Heart left ventricle (tissue), 13 donors: ENCODE measurements around the gene ZNF664.

Experiments used
- CTCF ChIP-seq, 12 donors: fragments of 200-600 bp; sonication (generic) in 4 of 12; IDR thresholded peaks; one replicate each; pipeline versions ENCODE4 v1.5.0 to v1.8.0; 2018 to 2022; ENCODE audit warnings: antibody characterized with exemption in 12 of 12, mild to moderate bottlenecking in 5 of 12
- POLR2A ChIP-seq, 2 donors: fragments of 450-650 bp; IDR thresholded peaks; one replicate each; pipeline ENCODE4 v1.6.1; 2017; ENCODE audit warnings: antibody characterized with exemption in 2 of 2, mild to moderate bottlenecking in 2 of 2, moderate library complexity in 2 of 2
- donor health status: ischemic (EF 13 %, LVEDD 7.1; RV severe dilation, severe dysfunction).
- donor health status: DM: no; HTN: yes; CAD: no.
- donor health status: DM: no; HTN: no; CAD: no.
- donor health status: ischemic (EF 25% LVEDD 6.9; RV normal size, moderate dysfunction).
- donor health status: ischemic (EF 25% LVEDD 5.7; RV mildly dilated, moderate dysfunction).
- donor health status: ischemic (EF 35%, LVEDD 5.7; RV mildly dilated, moderate dysfunction).
- donor health status: nonischemic (EF 11% LVEDD 7.7; RV severe dilation, severe dysfunction).
- donor health status: DM: yes; HTN: yes; CAD: no.
- donor health status: PGD.
- donor health status: ischemic (EF 29% LVEDD 5.4; RV normal size, mild dysfunction).
- donor health status: nonischemic (EF 23%, LVEDD 6.1; RV moderate dilation, normal function).

GRCh38 chr12:123941000-123941399 is 32.0 kb upstream of the ZNF664 start:
- TF ChIP-seq CTCF (IDR thresholded peaks at IDR 0.05) (no peak), POLR2A (IDR thresholded peaks at IDR 0.05) (no peak)
